Tibial nerve (tissue), 3 donors: ENCODE results near the gene MUC13.

ENCODE experiments used
- POLR2A ChIP-seq, 2 donors: fragments of 450-650 bp; IDR thresholded peaks; one replicate each; pipeline ENCODE4 v1.6.1; 2017; ENCODE audit warnings: antibody characterized with exemption in 2 of 2, mild to moderate bottlenecking in 2 of 2, moderate library complexity in 2 of 2
- TF ChIP-seq, protein P1 (sequence below), 5 experiments: fragments of 200-600 bp in 3 of 5; fragments of 450-650 bp in 2 of 5; sonication (generic) in 3 of 5; IDR thresholded peaks; one replicate each; pipeline ENCODE4 v1.5.1; 2016 to 2019; ENCODE audit warnings: antibody characterized with exemption in 5 of 5, mild to moderate bottlenecking in 3 of 5, moderate library complexity in 2 of 5

- TF ChIP-seq POLR2A (IDR thresholded peaks at IDR 0.05) = no peak
- TF ChIP-seq, protein P1, sequence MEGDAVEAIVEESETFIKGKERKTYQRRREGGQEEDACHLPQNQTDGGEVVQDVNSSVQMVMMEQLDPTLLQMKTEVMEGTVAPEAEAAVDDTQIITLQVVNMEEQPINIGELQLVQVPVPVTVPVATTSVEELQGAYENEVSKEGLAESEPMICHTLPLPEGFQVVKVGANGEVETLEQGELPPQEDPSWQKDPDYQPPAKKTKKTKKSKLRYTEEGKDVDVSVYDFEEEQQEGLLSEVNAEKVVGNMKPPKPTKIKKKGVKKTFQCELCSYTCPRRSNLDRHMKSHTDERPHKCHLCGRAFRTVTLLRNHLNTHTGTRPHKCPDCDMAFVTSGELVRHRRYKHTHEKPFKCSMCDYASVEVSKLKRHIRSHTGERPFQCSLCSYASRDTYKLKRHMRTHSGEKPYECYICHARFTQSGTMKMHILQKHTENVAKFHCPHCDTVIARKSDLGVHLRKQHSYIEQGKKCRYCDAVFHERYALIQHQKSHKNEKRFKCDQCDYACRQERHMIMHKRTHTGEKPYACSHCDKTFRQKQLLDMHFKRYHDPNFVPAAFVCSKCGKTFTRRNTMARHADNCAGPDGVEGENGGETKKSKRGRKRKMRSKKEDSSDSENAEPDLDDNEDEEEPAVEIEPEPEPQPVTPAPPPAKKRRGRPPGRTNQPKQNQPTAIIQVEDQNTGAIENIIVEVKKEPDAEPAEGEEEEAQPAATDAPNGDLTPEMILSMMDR (IDR thresholded peaks at IDR 0.05) = no peak
Observed at GRCh38 chr3:124978627-124979026, 44.1 kb upstream of the MUC13 start.
